ENCODE data around the gene ADAMTSL4.
"Not testable (repeated sequence)": the region's sequence is repeated elsewhere in the genome, so short reads cannot be mapped to it uniquely, and the experiment has no call there.

Gene ADAMTSL4

GRCh38 chr1:150555198-150555970 lies 6.2 kb downstream of the ADAMTSL4 start:
- DNase-seq (ENCODE audit: low read depth in 2 of 2), result no peak

- DNase-seq (ENCODE audit: low read depth in 2 of 2), result no peak
These were observed 7.0 kb downstream of the ADAMTSL4 start for GRCh38 chr1:150555971-150556865.

- no peak for DNase-seq (ENCODE audit: low read depth in 2 of 2)
These were observed 7.9 kb downstream of the ADAMTSL4 start for GRCh38 chr1:150557065-150557600.

GRCh38 chr1:150557813-150558212 lies 8.6 kb downstream of the ADAMTSL4 start:
- DNase-seq (ENCODE audit: low read depth in 2 of 2), result no peak

- DNase-seq (ENCODE audit: low read depth in 2 of 2), result no peak
These were observed 9.1 kb downstream of the ADAMTSL4 start for GRCh38 chr1:150558303-150558704.

GRCh38 chr1:150558761-150559655 lies 9.8 kb downstream of the ADAMTSL4 start:
- no peak for DNase-seq (ENCODE audit: low read depth in 2 of 2)

GRCh38 chr1:150559656-150560010 lies 10.4 kb downstream of the ADAMTSL4 start:
- DNase-seq (ENCODE audit: low read depth in 2 of 2), result no peak

- peak; percentile 57 to 63 for DNase-seq (ENCODE audit: low read depth in 2 of 2)
These were observed 10.8 kb downstream of the ADAMTSL4 start for GRCh38 chr1:150560011-150560438.

GRCh38 chr1:150560576-150561253 lies 11.5 kb downstream of the ADAMTSL4 start:
- peak; percentile 83 for DNase-seq (ENCODE audit: low read depth in 2 of 2)

GRCh38 chr1:150561254-150561973 lies 12.2 kb downstream of the ADAMTSL4 start:
- peak; percentile 51 to 64 for DNase-seq (ENCODE audit: low read depth in 2 of 2)

- DNase-seq (ENCODE audit: low read depth in 2 of 2), result peak; percentile 77 to 88
These were observed 12.8 kb downstream of the ADAMTSL4 start for GRCh38 chr1:150561974-150562445.

- DNase-seq (ENCODE audit: low read depth in 2 of 2), result peak; percentile 66 to 69
These were observed 13.5 kb downstream of the ADAMTSL4 start for GRCh38 chr1:150562446-150563339.

- no peak for DNase-seq (ENCODE audit: low read depth in 2 of 2)
These were observed 14.3 kb downstream of the ADAMTSL4 start for GRCh38 chr1:150563340-150564038.

- no peak for DNase-seq (ENCODE audit: low read depth in 2 of 2)
These were observed 15.1 kb downstream of the ADAMTSL4 start for GRCh38 chr1:150564051-150564991.

GRCh38 chr1:150565240-150565991 lies 16.2 kb downstream of the ADAMTSL4 start:
- not testable (repeated sequence) for DNase-seq (ENCODE audit: low read depth in 2 of 2)

GRCh38 chr1:150566589-150567340 lies 17.6 kb downstream of the ADAMTSL4 start:
- no peak for DNase-seq (ENCODE audit: low read depth in 2 of 2)
